Bronchial epithelial cell (primary cell): ENCODE results near the gene RBSN. TPM values are rescaled to one million over a fixed set of nuclear protein-coding genes. Genes with fewer than 3 reads are reported as not detected.

ENCODE experiments used
- DNase-seq: peaks from one replicate; pipeline ENCODE4 v3.0.0-alpha.2; 2010; ENCODE audit warnings: low read depth
- FAIRE-seq: peaks from 2 replicates; lab custom pipeline; 2011; peaks lifted over from hg19 to GRCh38; lab: Jason Lieb, UNC
- H3K27me3 ChIP-seq: 2 replicates; pipeline ENCODE4 v1.5.1; 2011; ENCODE audit warnings: low read length; ENCODE audit not compliant: control insufficient read depth, insufficient read depth
- H3K36me3 ChIP-seq: 2 replicates; pipeline ENCODE4 v1.5.1; 2011; ENCODE audit warnings: low read length; ENCODE audit not compliant: control insufficient read depth, insufficient read depth
- H3K4me3 ChIP-seq: 2 replicates; pipeline ENCODE4 v1.5.1; 2011; ENCODE audit warnings: mild to moderate bottlenecking, low read depth, low read length, control low read depth
- CTCF ChIP-seq: IDR thresholded peaks from 2 replicates; pipeline ENCODE4 v1.5.1; 2011; ENCODE audit warnings: mild to moderate bottlenecking, moderate library complexity, low read length, control low read depth, inconsistent platforms; ENCODE audit not compliant: insufficient read depth, severe bottlenecking
- total RNA-seq: library from RNA; depleted of rRNA; stranded (reverse); fragments of >200 nt; gene quantifications from 2 replicates; pipeline ENCODE4 v1.2.1, GENCODE V29; 2014

The RBSN gene
- total RNA-seq, 1 donor from 2014 or later: 32.9 TPM

- Histone ChIP-seq H3K36me3 (peaks cover 9% of the 10 kb centered on the region), H3K27me3 (no peaks in the 10 kb centered on the region), H3K4me3 (no peak overlapping the region)
- TF ChIP-seq CTCF: no peak
- DNase-seq (no peak), FAIRE-seq (no peak)
Measured at GRCh38 chr3:15038306-15038705, 60.6 kb downstream of the RBSN start.

- peaks cover 17% of the 10 kb centered on the region for H3K36me3 ChIP-seq
- no peak for FAIRE-seq
- H3K27me3 ChIP-seq: no peaks in the 10 kb centered on the region
- no peak overlapping the region for H3K4me3 ChIP-seq
- TF ChIP-seq CTCF: no peak
- DNase-seq: no peak
Measured at GRCh38 chr3:15033103-15033502, 65.8 kb downstream of the RBSN start.

GRCh38 chr3:15032650-15033049 lies 66.3 kb downstream of the RBSN start:
- Histone ChIP-seq H3K27me3 (no peaks in the 10 kb centered on the region), H3K4me3 (no peak overlapping the region), H3K36me3 (peaks cover 17% of the 10 kb centered on the region)
- no peak for FAIRE-seq
- DNase-seq: no peak
- no peak for TF ChIP-seq CTCF

GRCh38 chr3:15029625-15030024 lies 69.3 kb downstream of the RBSN start:
- Histone ChIP-seq H3K36me3 (peaks cover 15% of the 10 kb centered on the region), H3K27me3 (no peaks in the 10 kb centered on the region), H3K4me3 (no peak overlapping the region)
- DNase-seq (no peak), FAIRE-seq (no peak)
- TF ChIP-seq CTCF: no peak

GRCh38 chr3:15023719-15024118 lies 75.2 kb downstream of the RBSN start:
- Histone ChIP-seq H3K27me3 (no peaks in the 10 kb centered on the region), H3K36me3 (peaks cover 9% of the 10 kb centered on the region), H3K4me3 (no peak overlapping the region)
- FAIRE-seq: no peak
- TF ChIP-seq CTCF: no peak
- DNase-seq: no peak

- FAIRE-seq (no peak), DNase-seq (no peak)
- Histone ChIP-seq H3K36me3 (peaks cover 8% of the 10 kb centered on the region), H3K4me3 (no peak overlapping the region), H3K27me3 (no peaks in the 10 kb centered on the region)
- TF ChIP-seq CTCF: no peak
Measured at GRCh38 chr3:15023249-15023648, 75.7 kb downstream of the RBSN start.
